ENCODE results near the gene GSTT2B. TPM values are rescaled to one million over a fixed set of nuclear protein-coding genes. Genes with fewer than 3 reads are reported as not detected.
"Not testable (repeated sequence)": the region's sequence is repeated elsewhere in the genome, so short reads cannot be mapped to it uniquely, and the experiment has no call there.

GSTT2B gene
- total and polyA plus RNA-seq, 5 experiments from 2014 or later = not detected

DNA sequence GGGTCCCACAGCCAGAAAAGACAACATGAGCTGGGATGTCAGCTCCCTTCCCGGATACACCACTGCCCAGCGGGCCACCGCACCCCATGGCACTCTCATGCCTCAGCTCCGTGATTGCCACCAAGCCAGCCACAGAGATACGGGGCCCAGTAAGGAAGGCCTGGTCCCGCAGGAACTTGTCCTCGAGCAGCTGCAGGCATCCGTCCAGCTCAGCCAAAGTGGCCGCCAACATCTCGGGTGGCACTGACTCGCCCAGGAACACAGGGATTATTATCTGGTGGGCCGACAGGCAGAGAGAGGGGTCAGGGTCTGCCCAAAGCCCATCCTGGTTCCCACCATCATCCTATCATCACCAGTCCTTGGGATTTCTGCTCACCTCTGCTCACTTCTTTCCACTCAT lies 16.3 kb upstream of the GSTT2B start:
- POLR2A ChIA-PET, H3K27me3 Mint-ChIP-seq, H3K4me3 Mint-ChIP-seq, ATAC-seq, DNase-seq, H3K4me1 Mint-ChIP-seq, H3K27ac Mint-ChIP-seq, H3K36me3 Mint-ChIP-seq, H3K9me3 Mint-ChIP-seq: not testable (repeated sequence)

DNA sequence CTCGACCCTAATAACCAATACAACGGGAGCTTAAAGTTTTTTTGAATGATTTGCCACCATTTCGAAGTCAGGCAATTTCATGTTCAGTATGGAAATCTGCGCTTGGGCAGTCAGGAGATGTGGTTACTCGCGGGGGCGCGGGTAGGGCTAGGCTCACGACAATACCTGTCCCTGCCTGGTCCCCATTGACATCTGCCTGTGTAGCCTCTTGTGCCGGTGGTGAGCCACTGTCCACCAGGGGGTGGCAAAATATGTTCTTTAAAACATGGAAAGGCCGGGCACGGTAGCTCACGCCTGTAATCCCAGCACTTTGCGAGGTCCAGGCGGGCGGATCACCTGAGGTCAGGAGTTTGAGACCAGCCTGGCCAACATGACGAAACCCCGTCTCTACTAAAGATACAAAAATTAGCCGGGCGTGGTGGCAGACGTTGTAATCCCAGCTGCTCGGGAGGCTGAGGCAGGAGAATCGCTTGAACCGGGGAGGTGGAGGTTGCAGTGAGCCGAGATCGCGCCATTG lies 13.9 kb upstream of the GSTT2B start:
- H3K27me3 Mint-ChIP-seq, H3K4me3 Mint-ChIP-seq, DNase-seq, H3K27ac Mint-ChIP-seq, POLR2A ChIA-PET, H3K9me3 Mint-ChIP-seq: not testable (repeated sequence)
- Mint-ChIP-seq H3K4me1 (peaks cover 7 to 18% (median 16%) of the 10 kb centered on the region in 4 donors), H3K36me3 (peaks cover 0 to 18% (median 0%) of the 10 kb centered on the region in 3 donors)
- peak; percentile 43 to 52 for ATAC-seq

DNA sequence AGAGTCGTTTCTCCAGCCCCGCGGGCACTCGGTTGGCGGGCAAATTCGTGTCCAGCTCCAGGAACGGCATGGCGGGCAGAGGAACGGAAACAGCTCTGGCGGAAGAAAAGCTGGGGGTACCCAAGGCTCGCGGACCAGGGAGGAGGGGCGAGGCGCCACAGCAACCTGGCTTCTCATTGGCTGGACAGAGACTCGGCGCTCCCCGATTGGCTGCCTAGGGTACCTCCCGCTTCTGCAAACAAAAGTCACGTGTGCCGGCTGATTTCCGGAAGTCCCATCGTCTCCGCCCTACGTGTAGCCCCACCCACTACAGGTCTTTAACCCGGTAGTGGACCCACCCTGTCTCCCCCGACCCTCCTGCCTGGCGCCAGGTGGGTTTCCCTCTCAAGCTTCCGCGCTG lies 13.3 kb upstream of the GSTT2B start, which contains the start of gene DDT:
Gene DDT (minus strand): TSS at position 97 of the 400 bp plus-strand sequence. CDS start 27 bp downstream, at position 70.
- peak; percentile 96 to 98 for ATAC-seq
- H3K27me3 Mint-ChIP-seq, H3K9me3 Mint-ChIP-seq, POLR2A ChIA-PET, H3K4me3 Mint-ChIP-seq, H3K27ac Mint-ChIP-seq, DNase-seq: not testable (repeated sequence)
- H3K4me1 Mint-ChIP-seq = peaks cover 9 to 22% (median 21%) of the 10 kb centered on the region in 4 donors
- peaks cover 0 to 22% (median 0%) of the 10 kb centered on the region in 3 donors for H3K36me3 Mint-ChIP-seq

DNA sequence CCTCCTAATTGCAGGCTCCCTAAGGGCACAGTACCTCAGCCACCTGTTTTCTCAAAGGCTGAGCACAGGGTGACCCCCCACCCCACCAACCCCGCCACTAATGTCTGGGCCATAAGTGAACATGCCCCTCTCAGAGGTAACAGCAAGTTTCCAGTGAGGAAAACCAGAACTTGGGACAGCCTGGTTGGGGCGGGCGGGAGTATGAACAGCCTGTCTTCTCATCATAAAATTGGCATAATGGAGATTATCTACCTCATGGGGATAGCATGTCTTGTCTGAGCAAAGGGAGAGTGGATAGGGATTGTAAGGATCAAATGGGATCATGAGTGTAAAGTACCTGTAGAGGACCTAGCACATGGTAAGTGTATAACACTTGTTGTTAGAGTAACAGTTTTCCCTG lies 10.9 kb upstream of the GSTT2B start:
- POLR2A ChIA-PET = not testable (repeated sequence)

DNA sequence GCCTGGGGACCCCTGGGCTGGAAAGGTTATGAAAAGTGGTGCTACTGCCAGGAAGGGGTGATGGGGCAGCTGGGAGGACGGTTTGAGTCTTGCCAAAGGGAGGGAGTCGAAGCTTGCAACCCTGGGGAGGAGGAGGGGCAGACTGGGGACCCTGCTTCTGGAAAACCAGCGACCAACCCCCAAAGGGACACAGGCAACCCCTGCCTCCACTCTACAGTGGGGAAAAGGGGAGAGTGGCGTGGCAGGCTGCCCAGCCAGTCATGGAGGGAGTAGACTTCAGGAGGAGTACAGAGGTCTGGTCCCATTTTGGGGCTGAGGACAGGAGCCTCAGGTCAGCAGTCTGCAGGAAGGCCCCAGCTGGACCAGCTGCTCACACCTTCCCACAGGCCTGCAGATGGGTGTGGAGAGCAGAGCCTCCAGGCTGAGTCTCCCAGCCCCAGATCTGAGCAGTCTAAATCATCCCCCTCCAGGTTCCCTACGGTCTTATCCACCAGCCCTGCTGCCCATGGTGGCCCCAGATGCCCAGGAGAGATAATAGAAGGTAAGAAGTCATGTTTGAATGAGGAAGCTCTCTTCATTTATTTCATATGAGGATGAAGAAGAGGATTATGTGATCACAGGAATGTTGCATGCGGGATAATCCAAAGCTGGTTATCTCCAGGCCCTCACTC lies 10.0 kb upstream of the GSTT2B start:
- H3K4me1 Mint-ChIP-seq = peaks cover 11 to 26% (median 26%) of the 10 kb centered on the region in 4 donors
- H3K27ac Mint-ChIP-seq = peak overlapping the region in 3 of 10 donors; percentile 11 to 74 (median 49)
- DNase-seq (no peak), ATAC-seq (no peak)
- peak overlapping the region in 3 of 10 donors; percentile 26 to 70 (median 52) for H3K4me3 Mint-ChIP-seq
- POLR2A ChIA-PET = no interaction called here
- H3K27me3 Mint-ChIP-seq = no peaks in the 10 kb centered on the region
- no peaks in the 10 kb centered on the region for H3K9me3 Mint-ChIP-seq
- peaks cover 0 to 26% (median 0%) of the 10 kb centered on the region in 3 donors for H3K36me3 Mint-ChIP-seq

More for the DNA sequence above, 10.9 kb upstream of the GSTT2B start:
- not testable (repeated sequence) for H3K27me3 Mint-ChIP-seq, ATAC-seq, DNase-seq, H3K9me3 Mint-ChIP-seq
- Mint-ChIP-seq H3K36me3 (peaks cover 0 to 26% (median 0%) of the 10 kb centered on the region in 3 donors), H3K4me3 (peak overlapping the region in 3 of 10 donors; percentile 13 to 61 (median 41)), H3K27ac (peak overlapping the region in 2 of 10 donors; percentile 40 to 47), H3K4me1 (peaks cover 11 to 26% (median 26%) of the 10 kb centered on the region in 4 donors)

DNA sequence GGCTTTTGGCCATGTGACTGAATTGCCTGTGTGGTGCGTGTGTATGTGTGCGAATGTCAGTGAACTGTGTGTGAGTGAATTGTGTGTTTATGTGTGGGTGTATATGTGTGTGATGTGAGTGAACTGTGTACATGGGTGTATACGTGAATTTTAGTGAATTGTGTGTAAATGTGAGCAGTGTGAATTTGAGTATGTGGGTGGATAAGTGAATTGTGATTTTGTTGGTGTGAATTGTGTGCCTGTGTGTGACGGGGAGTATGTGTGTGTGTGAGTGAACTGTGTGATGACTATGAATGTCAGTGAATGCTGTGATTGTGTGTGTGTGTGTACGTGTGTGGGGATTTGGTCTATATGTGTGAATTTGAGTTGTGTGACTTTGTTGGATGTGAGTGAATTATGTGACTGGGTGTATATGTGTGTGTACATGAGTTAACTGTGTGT lies 9.2 kb upstream of the GSTT2B start:
- H3K4me3 Mint-ChIP-seq = peak overlapping the region in 3 of 10 donors; percentile 32 to 70 (median 52)
- H3K27me3 Mint-ChIP-seq = no peaks in the 10 kb centered on the region
- ATAC-seq = no peak
- H3K9me3 Mint-ChIP-seq = no peaks in the 10 kb centered on the region
- peaks cover 0 to 26% (median 0%) of the 10 kb centered on the region in 3 donors for H3K36me3 Mint-ChIP-seq
- H3K27ac Mint-ChIP-seq = peak overlapping the region in 5 of 10 donors; percentile 14 to 74 (median 24)
- H3K4me1 Mint-ChIP-seq = peaks cover 11 to 26% (median 26%) of the 10 kb centered on the region in 4 donors
- POLR2A ChIA-PET = no interaction called here
- DNase-seq = no peak

DNA sequence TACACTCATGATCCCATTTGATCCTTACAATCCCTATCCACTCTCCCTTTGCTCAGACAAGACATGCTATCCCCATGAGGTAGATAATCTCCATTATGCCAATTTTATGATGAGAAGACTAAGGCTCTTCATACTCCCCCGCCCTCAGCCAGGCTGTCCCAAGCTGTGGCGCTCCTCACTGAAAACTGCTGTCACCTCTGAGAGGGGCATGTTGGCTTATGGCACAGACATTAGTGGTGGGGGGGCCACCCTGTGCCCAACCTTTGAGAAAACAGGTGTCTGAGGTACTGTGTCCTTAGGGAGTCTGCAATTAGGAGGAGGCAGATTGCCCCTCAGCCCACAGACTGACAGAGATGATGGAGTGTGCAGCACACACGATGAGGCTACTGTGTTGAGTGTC lies 8.1 kb upstream of the GSTT2B start:
- H3K9me3 Mint-ChIP-seq = no peaks in the 10 kb centered on the region
- ATAC-seq = no peak
- POLR2A ChIA-PET = no interaction called here
- peak overlapping the region in 5 of 10 donors; percentile 6 to 54 (median 46) for H3K4me3 Mint-ChIP-seq
- peak overlapping the region in 1 of 10 donors; percentile 38 for H3K27ac Mint-ChIP-seq
- peaks cover 0 to 26% (median 0%) of the 10 kb centered on the region in 3 donors for H3K36me3 Mint-ChIP-seq
- no peaks in the 10 kb centered on the region for H3K27me3 Mint-ChIP-seq
- no peak for DNase-seq
- peaks cover 11 to 26% (median 26%) of the 10 kb centered on the region in 4 donors for H3K4me1 Mint-ChIP-seq

DNA sequence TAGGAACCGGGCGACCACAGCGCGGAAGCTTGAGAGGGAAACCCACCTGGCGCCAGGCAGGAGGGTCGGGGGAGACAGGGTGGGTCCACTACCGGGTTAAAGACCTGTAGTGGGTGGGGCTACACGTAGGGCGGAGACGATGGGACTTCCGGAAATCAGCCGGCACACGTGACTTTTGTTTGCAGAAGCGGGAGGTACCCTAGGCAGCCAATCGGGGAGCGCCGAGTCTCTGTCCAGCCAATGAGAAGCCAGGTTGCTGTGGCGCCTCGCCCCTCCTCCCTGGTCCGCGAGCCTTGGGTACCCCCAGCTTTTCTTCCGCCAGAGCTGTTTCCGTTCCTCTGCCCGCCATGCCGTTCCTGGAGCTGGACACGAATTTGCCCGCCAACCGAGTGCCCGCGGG lies 5.6 kb upstream of the GSTT2B start, which contains the start of gene DDTL:
Gene DDTL (plus strand): TSS at position 321 of the 400 bp plus-strand sequence. CDS start 27 bp downstream, at position 348.
- peaks cover 11 to 23% (median 22%) of the 10 kb centered on the region in 4 donors for H3K4me1 Mint-ChIP-seq
- peaks cover 0 to 22% (median 0%) of the 10 kb centered on the region in 3 donors for H3K36me3 Mint-ChIP-seq
- H3K9me3 Mint-ChIP-seq, DNase-seq, H3K27me3 Mint-ChIP-seq, POLR2A ChIA-PET, H3K4me3 Mint-ChIP-seq, H3K27ac Mint-ChIP-seq: not testable (repeated sequence)
- peak; percentile 95 to 97 for ATAC-seq

DNA sequence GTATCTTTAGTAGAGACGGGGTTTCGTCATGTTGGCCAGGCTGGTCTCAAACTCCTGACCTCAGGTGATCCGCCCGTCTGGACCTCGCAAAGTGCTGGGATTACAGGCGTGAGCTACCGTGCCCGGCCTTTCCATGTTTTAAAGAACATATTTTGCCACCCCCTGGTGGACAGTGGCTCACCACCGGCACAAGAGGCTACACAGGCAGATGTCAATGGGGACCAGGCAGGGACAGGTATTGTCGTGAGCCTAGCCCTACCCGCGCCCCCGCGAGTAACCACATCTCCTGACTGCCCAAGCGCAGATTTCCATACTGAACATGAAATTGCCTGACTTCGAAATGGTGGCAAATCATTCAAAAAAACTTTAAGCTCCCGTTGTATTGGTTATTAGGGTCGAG lies 5.1 kb upstream of the GSTT2B start:
- H3K27ac Mint-ChIP-seq, DNase-seq, H3K9me3 Mint-ChIP-seq, H3K4me3 Mint-ChIP-seq, POLR2A ChIA-PET, H3K27me3 Mint-ChIP-seq: not testable (repeated sequence)
- Mint-ChIP-seq H3K36me3 (peaks cover 0 to 17% (median 0%) of the 10 kb centered on the region in 3 donors), H3K4me1 (peaks cover 11 to 21% (median 18%) of the 10 kb centered on the region in 4 donors)
- peak; percentile 44 to 54 for ATAC-seq

DNA sequence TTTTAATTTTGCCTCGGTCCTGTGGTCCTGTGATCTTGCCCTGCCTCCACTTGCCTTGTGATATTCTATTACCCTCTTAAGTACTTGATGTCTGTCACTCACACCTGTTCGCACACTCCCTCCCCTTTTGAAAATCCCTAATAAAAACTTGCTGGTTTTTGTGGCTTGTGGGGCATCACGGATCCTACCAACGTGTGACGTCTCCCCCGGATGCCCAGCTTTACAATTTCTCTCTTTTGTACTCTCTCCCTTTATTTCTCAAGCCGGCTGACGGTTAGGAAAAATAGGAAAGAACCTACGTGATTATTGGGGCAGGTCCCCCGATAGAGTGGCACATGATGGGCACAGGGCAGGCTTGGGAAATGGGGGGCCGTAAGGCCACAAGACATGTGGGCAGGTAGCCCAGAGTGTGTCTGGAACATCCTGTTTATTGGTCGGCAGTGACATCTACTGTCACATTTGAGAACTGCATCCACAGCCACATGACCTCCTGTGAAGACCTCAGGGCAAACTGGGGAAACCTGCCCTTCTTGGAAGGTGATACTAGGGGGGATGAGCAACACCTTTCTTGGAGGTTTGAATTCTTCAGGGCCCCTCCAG lies 4.6 kb downstream of the GSTT2B start:
- H3K4me1 Mint-ChIP-seq, H3K36me3 Mint-ChIP-seq, H3K9me3 Mint-ChIP-seq, POLR2A ChIA-PET, H3K4me3 Mint-ChIP-seq, H3K27me3 Mint-ChIP-seq: not testable (repeated sequence)
- peak overlapping the region in 3 of 10 donors; percentile 41 to 88 (median 77) for H3K27ac Mint-ChIP-seq
- peak; percentile 55 to 86 (median 73) for DNase-seq
- ATAC-seq = peak; percentile 89 to 98

DNA sequence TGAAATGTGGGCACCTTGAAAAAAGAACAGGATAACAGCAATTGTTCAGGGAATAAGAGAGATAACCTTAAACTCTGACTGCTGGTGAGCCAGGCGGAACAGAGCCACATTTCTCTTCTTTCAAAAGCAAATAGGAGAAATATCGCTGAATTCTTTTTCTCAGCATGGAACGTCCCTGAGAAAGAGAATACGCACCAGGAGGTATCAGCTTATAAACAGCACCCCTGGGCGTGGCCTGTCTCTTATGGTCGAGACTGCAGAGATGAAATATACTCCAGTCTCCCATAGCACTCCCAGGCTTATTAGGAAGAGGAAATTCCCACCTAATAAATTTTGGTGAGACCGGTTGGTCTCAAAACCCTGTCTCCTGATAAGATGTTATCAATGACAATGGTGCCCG lies 5.1 kb downstream of the GSTT2B start:
- H3K4me3 Mint-ChIP-seq, H3K27me3 Mint-ChIP-seq, H3K9me3 Mint-ChIP-seq, POLR2A ChIA-PET, ATAC-seq, H3K36me3 Mint-ChIP-seq, DNase-seq, H3K27ac Mint-ChIP-seq, H3K4me1 Mint-ChIP-seq: not testable (repeated sequence)

DNA sequence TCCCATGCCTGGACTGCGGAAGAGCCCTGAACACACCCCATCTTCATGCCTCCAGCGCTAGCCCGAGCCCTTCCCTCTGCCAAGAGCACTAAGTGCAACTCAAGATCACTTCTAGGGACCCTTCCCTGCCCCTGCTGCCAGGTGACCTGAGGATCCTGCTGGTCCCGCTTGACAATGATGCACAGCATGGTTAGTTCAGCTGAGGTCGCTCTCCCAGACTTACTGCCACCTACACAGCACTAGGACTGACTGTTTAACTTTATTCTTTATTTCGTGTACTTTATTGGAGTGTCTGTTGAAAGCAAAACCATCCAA lies 6.0 kb downstream of the GSTT2B start:
- H3K4me1 Mint-ChIP-seq, DNase-seq, POLR2A ChIA-PET, ATAC-seq, H3K9me3 Mint-ChIP-seq, H3K4me3 Mint-ChIP-seq, H3K27me3 Mint-ChIP-seq, H3K36me3 Mint-ChIP-seq: not testable (repeated sequence)
- peak overlapping the region in 1 of 10 donors; percentile 11 for H3K27ac Mint-ChIP-seq
